Heart left ventricle (tissue), 16 donors: ENCODE data around the gene FREY1. TPM values are rescaled to one million over a fixed set of nuclear protein-coding genes. Genes with fewer than 3 reads are reported as not detected.

ENCODE experiments used
- ATAC-seq, 4 donors: fragments of 200-7000 bp; cut with Tn5 transposase; one replicate each; pipeline ENCODE4 v1.9.1; 2020 to 2022; ENCODE audit warnings: moderate library complexity in 4 of 4, mild to moderate bottlenecking in 3 of 4, moderate number of reproducible peaks in 1 of 4
- DNase-seq, 5 donors: peaks; one replicate each; pipeline ENCODE4 v3.0.0-alpha.2; 2020
- H3K27ac ChIP-seq, 12 donors: fragments of 200-600 bp; sonication (generic) in 4 of 12; one replicate each; pipeline versions ENCODE4 v1.5.0 to v1.8.0; 2016 to 2022; ENCODE audit warnings: mild to moderate bottlenecking in 2 of 12
- H3K27me3 ChIP-seq, 9 donors: fragments of 200-600 bp; sonication (generic) in 2 of 9; one replicate each; pipeline versions ENCODE4 v1.5.1 to v1.8.0; 2016 to 2022; ENCODE audit warnings: mild to moderate bottlenecking in 3 of 9
- H3K36me3 ChIP-seq, 9 donors: fragments of 200-600 bp; sonication (generic) in 2 of 9; one replicate each; pipeline versions ENCODE4 v1.5.0 to v1.8.0; 2018 to 2022; ENCODE audit warnings: mild to moderate bottlenecking in 2 of 9
- H3K4me1 ChIP-seq, 12 donors: fragments of 200-600 bp; sonication (generic) in 4 of 12; one replicate each; pipeline versions ENCODE4 v1.5.0 to v1.8.0; 2016 to 2022; ENCODE audit warnings: mild to moderate bottlenecking in 3 of 12
- H3K4me3 ChIP-seq, 12 donors: fragments of 200-600 bp; sonication (generic) in 4 of 12; one replicate each; pipeline versions ENCODE4 v1.5.0 to v1.8.0; 2017 to 2022; ENCODE audit warnings: mild to moderate bottlenecking in 9 of 12, moderate library complexity in 4 of 12
- H3K9me3 ChIP-seq, 12 donors: fragments of 200-600 bp; sonication (generic) in 4 of 12; one replicate each; pipeline versions ENCODE4 v1.5.0 to v1.8.0; 2016 to 2022; ENCODE audit warnings: mild to moderate bottlenecking in 1 of 12
- CTCF ChIP-seq, 12 donors: fragments of 200-600 bp; sonication (generic) in 4 of 12; IDR thresholded peaks; one replicate each; pipeline versions ENCODE4 v1.5.0 to v1.8.0; 2018 to 2022; ENCODE audit warnings: antibody characterized with exemption in 12 of 12, mild to moderate bottlenecking in 5 of 12
- POLR2A ChIP-seq, 2 donors: fragments of 450-650 bp; IDR thresholded peaks; one replicate each; pipeline ENCODE4 v1.6.1; 2017; ENCODE audit warnings: antibody characterized with exemption in 2 of 2, mild to moderate bottlenecking in 2 of 2, moderate library complexity in 2 of 2
- WGBS, 4 donors: extraction: QIAGEN DNeasy Blood & Tissue Kit in 2 of 4; methylation state at CpG; one replicate each; pipeline versions ENCODE4 v1.1.5 to v1.1.7; 2013 to 2018; 5-methylcytosine and 5-hydroxymethylcytosine counted together
- intact Hi-C, 10 donors: fragments of 100-400 bp; cut with DNase I; formaldehyde crosslinking; loops; one replicate each; pipeline versions ENCODE4 v1.11.1 to v1.14.2; 2022
- polyA plus RNA-seq, 2 donors: library from polyadenylated mRNA; stranded (reverse); fragments of 200-250 nt; gene quantifications; one replicate each; pipeline ENCODE4 v1.2.3, GENCODE V29; 2013
- total RNA-seq, 9 donors: library from RNA; depleted of rRNA in 2 of 9; stranded (reverse); fragments of >200 nt in 2 of 9; fragmentation: NEBNext Ultra II Directional in 3 of 9; extraction: Animal tissue kit (Norgen Biotek cat#: 25700) in 3 of 9; gene quantifications; one replicate each; pipeline versions ENCODE4 v1.1.0 to v1.2.4, GENCODE V29; 2016 to 2023
- donor health status: ischemic (EF 13 %, LVEDD 7.1; RV severe dilation, severe dysfunction).
- donor health status: healthy with polysubstance abuse.
- donor health status: DM: no; HTN: yes; CAD: no.
- donor health status: DM: no; HTN: no; CAD: no.
- donor health status: ischemic (EF 25% LVEDD 6.9; RV normal size, moderate dysfunction).
- donor health status: ischemic (EF 25% LVEDD 5.7; RV mildly dilated, moderate dysfunction).
- donor health status: healthy.
- donor health status: DM: yes; HTN: yes; CAD: no.
- donor health status: ischemic (EF 35%, LVEDD 5.7; RV mildly dilated, moderate dysfunction).
- donor health status: nonischemic (EF 11% LVEDD 7.7; RV severe dilation, severe dysfunction).
- donor health status: DM: yes; HTN: yes; CAD: no.
- donor health status: PGD.
- donor health status: ischemic (EF 29% LVEDD 5.4; RV normal size, mild dysfunction).
- donor health status: nonischemic (EF 23%, LVEDD 6.1; RV moderate dilation, normal function).

FREY1 gene
- total and polyA plus RNA-seq, 11 donors, result 0.37 to 1.00 (median 0.45) TPM; not detected in 5

DNA sequence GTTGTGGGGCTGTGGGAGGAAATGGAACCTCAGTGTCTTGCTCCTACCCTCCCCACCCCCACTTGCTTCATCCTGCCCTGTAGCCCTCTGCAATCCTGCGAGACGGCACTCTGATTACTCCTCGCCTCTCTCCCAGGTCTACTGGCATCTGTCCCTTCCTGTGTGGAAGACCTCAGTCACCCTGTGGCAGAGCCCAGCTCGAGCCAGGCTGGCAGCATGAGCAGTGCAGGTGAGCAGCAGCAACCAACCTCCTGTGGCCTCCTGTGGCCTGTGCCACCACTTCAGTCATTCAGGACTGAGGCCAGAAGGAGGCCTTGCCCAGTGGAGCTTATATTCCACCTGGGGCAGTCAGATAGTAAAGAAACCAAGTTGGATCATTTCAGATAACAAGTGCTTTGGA, 36.4 kb downstream of the FREY1 start:
- 70 to 84% (median 80%) methylated on average over 3 to 4 of the region's 4 CpGs for whole genome bisulfite sequencing, 4 donors
- H3K9me3 ChIP-seq, result no peaks in the 10 kb centered on the region
- DNase-seq (peak in 1 of 5 donors; percentile 9), ATAC-seq (no peak)
- intact Hi-C loops, result loop anchor here in 2 of 10 donors (10.0 kb wide), 1 partner anchor 134 kb away; no protein-coding TSS in a partner anchor
- no peaks in the 10 kb centered on the region for H3K27me3 ChIP-seq
- peaks cover 0 to 4% (median 0%) of the 10 kb centered on the region in 12 donors for H3K4me1 ChIP-seq
- no peak overlapping the region for H3K4me3 ChIP-seq
- H3K36me3 ChIP-seq, result peaks cover 4 to 100% (median 100%) of the 10 kb centered on the region in 9 donors
- H3K27ac ChIP-seq, result no peak overlapping the region
- TF ChIP-seq CTCF (IDR thresholded peaks at IDR 0.05), result no peak
- TF ChIP-seq POLR2A (IDR thresholded peaks at IDR 0.05), result no peak

DNA sequence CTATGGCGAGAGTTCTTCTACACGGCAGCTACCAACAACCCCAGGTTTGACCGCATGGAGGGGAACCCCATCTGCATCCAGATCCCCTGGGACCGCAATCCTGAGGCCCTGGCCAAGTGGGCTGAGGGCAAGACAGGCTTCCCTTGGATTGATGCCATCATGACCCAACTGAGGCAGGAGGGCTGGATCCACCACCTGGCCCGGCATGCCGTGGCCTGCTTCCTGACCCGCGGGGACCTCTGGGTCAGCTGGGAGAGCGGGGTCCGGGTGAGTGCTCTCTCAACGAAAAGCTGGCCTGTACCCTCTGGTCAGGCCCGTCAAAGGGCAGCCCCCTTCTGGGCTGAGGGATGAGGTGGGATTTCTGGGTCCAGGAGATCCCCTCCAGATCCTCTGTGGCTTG, 37.5 kb downstream of the FREY1 start:
- Histone ChIP-seq H3K4me1 (no peaks in the 10 kb centered on the region), H3K36me3 (peaks cover 4 to 100% (median 99%) of the 10 kb centered on the region in 9 donors), H3K4me3 (no peak overlapping the region), H3K9me3 (no peaks in the 10 kb centered on the region), H3K27me3 (no peaks in the 10 kb centered on the region), H3K27ac (no peak overlapping the region)
- DNase-seq, result peak in 1 of 5 donors; percentile 22
- ATAC-seq, result no peak
- WGBS, 4 donors, result 79 to 94% (median 89%) methylated on average over 10 to 12 of the region's 12 CpGs
- TF ChIP-seq CTCF (IDR thresholded peaks at IDR 0.05) (no peak), POLR2A (IDR thresholded peaks at IDR 0.05) (no peak)
- intact Hi-C loops, result loop anchor here in 2 of 10 donors (10.0 kb wide), 1 partner anchor 45 kb away; the partner anchor contains the start of gene PEX16 (in 2 of the 2)

GRCh38 chr11:45864041-45864440, 43.0 kb downstream of the FREY1 start:
- ATAC-seq (no peak), DNase-seq (no peak)
- Histone ChIP-seq H3K27ac (no peak overlapping the region), H3K9me3 (no peaks in the 10 kb centered on the region), H3K27me3 (no peaks in the 10 kb centered on the region), H3K4me3 (no peak overlapping the region), H3K4me1 (peaks cover 4 to 32% (median 21%) of the 10 kb centered on the region in 12 donors), H3K36me3 (peaks cover 0 to 94% (median 89%) of the 10 kb centered on the region in 9 donors)
- intact Hi-C loops, result loop anchor here in 2 of 10 donors (10.0 kb wide), 1 partner anchor 51 kb away; the partner anchor contains the start of gene PEX16 (in 2 of the 2)
- TF ChIP-seq CTCF (IDR thresholded peaks at IDR 0.05) (no peak), POLR2A (IDR thresholded peaks at IDR 0.05) (no peak)

- H3K9me3 ChIP-seq, result no peaks in the 10 kb centered on the region
- intact Hi-C loops, result loop anchor here in 2 of 10 donors (10.0 kb wide), 1 partner anchor 54 kb away; the partner anchor contains the start of gene PEX16 (in 2 of the 2)
- peaks cover 0 to 89% (median 83%) of the 10 kb centered on the region in 9 donors for H3K36me3 ChIP-seq
- 46 to 64% (median 57%) methylated on average over 10 of the region's 10 CpGs for WGBS, 4 donors
- ATAC-seq (peak in 3 of 4 donors; percentile 10 to 18 (median 11)), DNase-seq (peak in 1 of 5 donors; percentile 48)
- no peaks in the 10 kb centered on the region for H3K27me3 ChIP-seq
- peak overlapping the region in 11 of 12 donors; percentile 82 to 99 (median 91) for H3K27ac ChIP-seq
- H3K4me3 ChIP-seq, result no peak overlapping the region
- no peak for TF ChIP-seq CTCF (IDR thresholded peaks at IDR 0.05)
- no peak for TF ChIP-seq POLR2A (IDR thresholded peaks at IDR 0.05)
- peaks cover 20 to 63% (median 52%) of the 10 kb centered on the region in 12 donors for H3K4me1 ChIP-seq
Observed at GRCh38 chr11:45860764-45861510, 46.1 kb downstream of the FREY1 start.
